ENCODE data around the gene REELD1.

- TF ChIP-seq, protein P1, sequence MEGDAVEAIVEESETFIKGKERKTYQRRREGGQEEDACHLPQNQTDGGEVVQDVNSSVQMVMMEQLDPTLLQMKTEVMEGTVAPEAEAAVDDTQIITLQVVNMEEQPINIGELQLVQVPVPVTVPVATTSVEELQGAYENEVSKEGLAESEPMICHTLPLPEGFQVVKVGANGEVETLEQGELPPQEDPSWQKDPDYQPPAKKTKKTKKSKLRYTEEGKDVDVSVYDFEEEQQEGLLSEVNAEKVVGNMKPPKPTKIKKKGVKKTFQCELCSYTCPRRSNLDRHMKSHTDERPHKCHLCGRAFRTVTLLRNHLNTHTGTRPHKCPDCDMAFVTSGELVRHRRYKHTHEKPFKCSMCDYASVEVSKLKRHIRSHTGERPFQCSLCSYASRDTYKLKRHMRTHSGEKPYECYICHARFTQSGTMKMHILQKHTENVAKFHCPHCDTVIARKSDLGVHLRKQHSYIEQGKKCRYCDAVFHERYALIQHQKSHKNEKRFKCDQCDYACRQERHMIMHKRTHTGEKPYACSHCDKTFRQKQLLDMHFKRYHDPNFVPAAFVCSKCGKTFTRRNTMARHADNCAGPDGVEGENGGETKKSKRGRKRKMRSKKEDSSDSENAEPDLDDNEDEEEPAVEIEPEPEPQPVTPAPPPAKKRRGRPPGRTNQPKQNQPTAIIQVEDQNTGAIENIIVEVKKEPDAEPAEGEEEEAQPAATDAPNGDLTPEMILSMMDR (IDR thresholded peaks at IDR 0.05), result no peak
- TF ChIP-seq POLR2A (IDR thresholded peaks at IDR 0.05) (no peak), EP300 (IDR thresholded peaks at IDR 0.05; ENCODE audit: low read depth) (no peak)
These were observed 30.9 kb downstream of the REELD1 start for GRCh38 chr4:146245246-146245645.
